ENCODE measurements around the gene SLC8A1. TPM values are rescaled to one million over a fixed set of nuclear protein-coding genes. Genes with fewer than 3 reads are reported as not detected.

The SLC8A1 gene
- total RNA-seq, 1 experiment from 2014 or later: 1.7 TPM

DNA sequence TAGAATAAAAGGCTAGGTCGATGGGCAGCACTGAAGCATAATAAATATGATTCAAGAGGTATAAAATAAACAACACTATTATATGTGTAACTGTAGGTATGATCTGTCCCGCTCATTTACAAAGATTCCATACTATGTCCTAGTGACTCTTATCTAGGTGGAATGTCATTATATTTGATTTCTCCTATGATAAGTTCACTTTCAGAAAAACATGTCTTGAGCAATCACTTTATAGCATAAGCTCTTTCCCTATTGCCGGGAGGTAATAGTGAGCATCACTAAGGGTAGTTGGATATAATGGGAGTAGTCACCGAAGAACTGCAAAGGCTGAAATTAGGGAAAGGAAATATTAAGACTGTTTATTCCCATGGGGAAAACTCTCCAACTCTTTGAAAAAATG is 342.5 kb downstream of the SLC8A1 start:
- H3K18ac ChIP-seq (ENCODE audit: insufficient read length, low read depth, low read length): no peak overlapping the region
- H3K36me3 Mint-ChIP-seq (ENCODE audit: insufficient read depth in 1 of 3, low read depth in 3 of 3): no peaks in the 10 kb centered on the region
- H3K79me2 ChIP-seq (ENCODE audit: insufficient read depth, low read length): no peaks in the 10 kb centered on the region
- H4K8ac ChIP-seq (replicated peaks; ENCODE audit: insufficient read length, low read depth, low read length): no peak overlapping the region
- no peak overlapping the region for H3K4me3 Mint-ChIP-seq
- no peaks in the 10 kb centered on the region for H3K23me2 ChIP-seq (ENCODE audit: insufficient read length, low read depth, low read length, poor library complexity, severe bottlenecking)
- no peaks in the 10 kb centered on the region for H3K27me3 ChIP-seq (ENCODE audit: insufficient read depth, low read length)
- H3K14ac ChIP-seq (ENCODE audit: insufficient read depth, low read length): no peak overlapping the region
- no peak overlapping the region for H2BK20ac ChIP-seq (ENCODE audit: low read depth, low read length, poor library complexity, severe bottlenecking)
- H3K4me1 Mint-ChIP-seq: no peaks in the 10 kb centered on the region
- no peak overlapping the region for H4K5ac ChIP-seq (ENCODE audit: insufficient read length, low read depth, low read length)
- no peak overlapping the region for H3K23ac ChIP-seq (ENCODE audit: insufficient read length, low read depth, low read length)
- no peaks in the 10 kb centered on the region for H3K27me3 Mint-ChIP-seq (ENCODE audit: low read depth)
- no peak overlapping the region for H2AK5ac ChIP-seq (ENCODE audit: insufficient read length, low read length)
- H4K91ac ChIP-seq (ENCODE audit: insufficient read length, low read depth, low read length): no peak overlapping the region
- H2BK12ac ChIP-seq (ENCODE audit: insufficient read length, low read depth, low read length): no peak overlapping the region
- H3K27ac Mint-ChIP-seq: no peak overlapping the region
- H3K9ac ChIP-seq (ENCODE audit: extremely low read depth, insufficient read length, low read length): no peak overlapping the region
- no peak overlapping the region for H3T11ph ChIP-seq (ENCODE audit: low read length)
- H3K56ac ChIP-seq (ENCODE audit: insufficient read length, low read depth, low read length): no peak overlapping the region
- H3K4me1 ChIP-seq (ENCODE audit: insufficient read depth, low read length): no peaks in the 10 kb centered on the region
- no peak overlapping the region for H3K4me2 ChIP-seq (ENCODE audit: insufficient read depth, insufficient read length, low read length)
- H2BK120ac ChIP-seq (ENCODE audit: low read depth, low read length, poor library complexity, severe bottlenecking): no peak overlapping the region
- DNase-seq: no peak
- no peak overlapping the region for H2BK15ac ChIP-seq (ENCODE audit: low read depth, low read length)
- no peak overlapping the region for H2AFZ ChIP-seq (ENCODE audit: low read length)
- H4K20me1 ChIP-seq (ENCODE audit: control insufficient read depth, insufficient read depth, insufficient read length): no peaks in the 10 kb centered on the region
- H3K27ac ChIP-seq (ENCODE audit: insufficient read length, low read depth, low read length): no peak overlapping the region
- H3K4ac ChIP-seq (ENCODE audit: low read depth, low read length): no peak overlapping the region
- TF ChIP-seq, protein P1, sequence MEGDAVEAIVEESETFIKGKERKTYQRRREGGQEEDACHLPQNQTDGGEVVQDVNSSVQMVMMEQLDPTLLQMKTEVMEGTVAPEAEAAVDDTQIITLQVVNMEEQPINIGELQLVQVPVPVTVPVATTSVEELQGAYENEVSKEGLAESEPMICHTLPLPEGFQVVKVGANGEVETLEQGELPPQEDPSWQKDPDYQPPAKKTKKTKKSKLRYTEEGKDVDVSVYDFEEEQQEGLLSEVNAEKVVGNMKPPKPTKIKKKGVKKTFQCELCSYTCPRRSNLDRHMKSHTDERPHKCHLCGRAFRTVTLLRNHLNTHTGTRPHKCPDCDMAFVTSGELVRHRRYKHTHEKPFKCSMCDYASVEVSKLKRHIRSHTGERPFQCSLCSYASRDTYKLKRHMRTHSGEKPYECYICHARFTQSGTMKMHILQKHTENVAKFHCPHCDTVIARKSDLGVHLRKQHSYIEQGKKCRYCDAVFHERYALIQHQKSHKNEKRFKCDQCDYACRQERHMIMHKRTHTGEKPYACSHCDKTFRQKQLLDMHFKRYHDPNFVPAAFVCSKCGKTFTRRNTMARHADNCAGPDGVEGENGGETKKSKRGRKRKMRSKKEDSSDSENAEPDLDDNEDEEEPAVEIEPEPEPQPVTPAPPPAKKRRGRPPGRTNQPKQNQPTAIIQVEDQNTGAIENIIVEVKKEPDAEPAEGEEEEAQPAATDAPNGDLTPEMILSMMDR (conservative IDR thresholded peaks at IDR 0.05): no peak
- no peaks in the 10 kb centered on the region for H3K79me1 ChIP-seq (ENCODE audit: insufficient read depth, low read depth, low read length, poor library complexity, severe bottlenecking)
- no CpG with 5 or more reads among the region's 4 CpGs for WGBS (ENCODE audit: extremely low coverage, insufficient read length, low lambda C conversion rate)
- no peaks in the 10 kb centered on the region for H3K9me3 ChIP-seq (ENCODE audit: control insufficient read depth, low read depth, low read length)
- H2BK5ac ChIP-seq (ENCODE audit: insufficient read length, low read length): no peak overlapping the region
- no peaks in the 10 kb centered on the region for H3K9me3 Mint-ChIP-seq

Data from H9 (cell line).